Parathyroid adenoma (tissue), 2 donors: ENCODE data around the gene NOP14.

Source experiments
- H2AFZ ChIP-seq: fragments of 300-600 bp; sonication (generic); one replicate; pipeline ENCODE4 v1.7.0; 2017; ENCODE audit warnings: antibody characterized with exemption, mild to moderate bottlenecking
- H3K27ac ChIP-seq: fragments of 300-600 bp; sonication (generic); one replicate; pipeline ENCODE4 v1.7.0; 2017
- H3K27me3 ChIP-seq: fragments of 300-600 bp; sonication (generic); one replicate; pipeline ENCODE4 v1.7.0; 2017; ENCODE audit warnings: low read length; ENCODE audit not compliant: control insufficient read depth, insufficient read depth
- H3K36me3 ChIP-seq: fragments of 300-600 bp; sonication (generic); one replicate; pipeline ENCODE4 v1.7.0; 2017; ENCODE audit warnings: low read length; ENCODE audit not compliant: control insufficient read depth, insufficient read depth
- H3K4me1 ChIP-seq: fragments of 300-600 bp; sonication (generic); one replicate; pipeline ENCODE4 v1.7.0; 2017; ENCODE audit warnings: control low read depth
- H3K4me2 ChIP-seq: fragments of 300-600 bp; sonication (generic); one replicate; pipeline ENCODE4 v1.7.0; 2017; ENCODE audit warnings: low read length
- H3K4me3 ChIP-seq: fragments of 300-600 bp; sonication (generic); one replicate; pipeline ENCODE4 v1.7.0; 2017; ENCODE audit warnings: low read depth, low read length
- H3K79me2 ChIP-seq: fragments of 300-600 bp; sonication (generic); one replicate; pipeline ENCODE4 v1.7.0; 2017; ENCODE audit warnings: control low read depth
- H3K9ac ChIP-seq: fragments of 300-600 bp; sonication (generic); one replicate; pipeline ENCODE4 v1.7.0; 2017; ENCODE audit warnings: mild to moderate bottlenecking
- H3K9me3 ChIP-seq: fragments of 300-600 bp; sonication (generic); one replicate; pipeline ENCODE4 v1.7.0; 2017; ENCODE audit warnings: low read length; ENCODE audit not compliant: control insufficient read depth
- TF ChIP-seq, protein P1 (sequence below): fragments of 300-600 bp; sonication (generic); IDR thresholded peaks from one replicate; pipeline ENCODE4 v1.7.0; 2017; ENCODE audit warnings: antibody characterized with exemption, mild to moderate bottlenecking
- donor health status: primary hyperparathyroidism.

Gene NOP14

DNA sequence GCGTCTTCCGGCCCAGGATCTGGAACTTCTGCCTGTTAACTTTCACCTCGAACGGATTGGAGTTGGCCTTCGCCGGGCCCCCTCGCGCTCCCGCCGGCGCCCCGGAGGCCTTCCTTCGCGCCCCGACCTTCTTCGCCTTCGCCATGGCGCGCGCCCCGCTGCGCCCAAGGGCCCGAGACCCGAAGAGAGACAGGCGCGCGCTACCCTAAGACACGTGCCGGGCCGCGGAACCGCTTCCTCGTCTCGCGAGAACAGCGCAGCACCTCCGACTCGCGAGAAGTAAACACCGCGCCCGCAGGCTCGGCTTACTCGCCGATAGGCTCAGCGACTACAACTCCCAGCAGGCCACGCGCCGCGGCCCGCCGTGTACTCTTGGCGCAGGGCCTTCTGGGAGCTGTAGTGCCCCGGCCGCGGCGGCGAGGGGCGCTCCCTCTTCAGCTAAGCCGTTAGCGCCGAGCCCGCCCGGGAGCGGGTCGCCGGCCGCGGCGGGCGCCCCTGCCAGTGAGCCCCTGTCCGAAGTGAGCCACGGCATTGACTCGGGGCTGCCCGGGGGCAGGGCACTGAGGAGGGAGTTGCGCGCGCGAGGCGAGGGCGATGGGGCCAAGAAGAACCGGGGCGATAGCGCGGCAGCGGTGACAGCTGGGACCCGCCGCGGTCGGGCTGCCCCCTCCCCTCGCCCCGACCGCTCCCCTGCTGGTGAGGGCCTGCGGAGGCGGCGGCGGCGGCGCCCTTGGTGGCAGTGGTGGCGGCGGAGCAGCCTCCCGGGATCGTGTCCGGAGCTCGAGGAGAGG is at the start of gene NOP14, which contains the start of gene GRK4:
NOP14 (minus strand) TSS at position 232 of the 791 bp plus-strand sequence; CDS start at position 145, 87 bp downstream.
GRK4 (plus strand) TSS at position 397 of the 791 bp plus-strand sequence. CDS start 500 bp downstream, outside the sequence.
- Histone ChIP-seq H3K9ac (peak within 1 kb of the TSS; percentile 28), H3K79me2 (no peaks in the 10 kb centered on the region), H3K27ac (peak within 1 kb of the TSS; percentile 63), H3K36me3 (no peaks in the 10 kb centered on the region), H3K4me2 (peak within 1 kb of the TSS; percentile 98), H2AFZ (peak within 1 kb of the TSS; percentile 97), H3K9me3 (no peaks in the 10 kb centered on the region), H3K4me3 (peak within 1 kb of the TSS; percentile 87), H3K4me1 (peaks cover 6% of the 10 kb centered on the region), H3K27me3 (no peaks in the 10 kb centered on the region)
- TF ChIP-seq, protein P1, sequence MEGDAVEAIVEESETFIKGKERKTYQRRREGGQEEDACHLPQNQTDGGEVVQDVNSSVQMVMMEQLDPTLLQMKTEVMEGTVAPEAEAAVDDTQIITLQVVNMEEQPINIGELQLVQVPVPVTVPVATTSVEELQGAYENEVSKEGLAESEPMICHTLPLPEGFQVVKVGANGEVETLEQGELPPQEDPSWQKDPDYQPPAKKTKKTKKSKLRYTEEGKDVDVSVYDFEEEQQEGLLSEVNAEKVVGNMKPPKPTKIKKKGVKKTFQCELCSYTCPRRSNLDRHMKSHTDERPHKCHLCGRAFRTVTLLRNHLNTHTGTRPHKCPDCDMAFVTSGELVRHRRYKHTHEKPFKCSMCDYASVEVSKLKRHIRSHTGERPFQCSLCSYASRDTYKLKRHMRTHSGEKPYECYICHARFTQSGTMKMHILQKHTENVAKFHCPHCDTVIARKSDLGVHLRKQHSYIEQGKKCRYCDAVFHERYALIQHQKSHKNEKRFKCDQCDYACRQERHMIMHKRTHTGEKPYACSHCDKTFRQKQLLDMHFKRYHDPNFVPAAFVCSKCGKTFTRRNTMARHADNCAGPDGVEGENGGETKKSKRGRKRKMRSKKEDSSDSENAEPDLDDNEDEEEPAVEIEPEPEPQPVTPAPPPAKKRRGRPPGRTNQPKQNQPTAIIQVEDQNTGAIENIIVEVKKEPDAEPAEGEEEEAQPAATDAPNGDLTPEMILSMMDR = peak; percentile 30

DNA sequence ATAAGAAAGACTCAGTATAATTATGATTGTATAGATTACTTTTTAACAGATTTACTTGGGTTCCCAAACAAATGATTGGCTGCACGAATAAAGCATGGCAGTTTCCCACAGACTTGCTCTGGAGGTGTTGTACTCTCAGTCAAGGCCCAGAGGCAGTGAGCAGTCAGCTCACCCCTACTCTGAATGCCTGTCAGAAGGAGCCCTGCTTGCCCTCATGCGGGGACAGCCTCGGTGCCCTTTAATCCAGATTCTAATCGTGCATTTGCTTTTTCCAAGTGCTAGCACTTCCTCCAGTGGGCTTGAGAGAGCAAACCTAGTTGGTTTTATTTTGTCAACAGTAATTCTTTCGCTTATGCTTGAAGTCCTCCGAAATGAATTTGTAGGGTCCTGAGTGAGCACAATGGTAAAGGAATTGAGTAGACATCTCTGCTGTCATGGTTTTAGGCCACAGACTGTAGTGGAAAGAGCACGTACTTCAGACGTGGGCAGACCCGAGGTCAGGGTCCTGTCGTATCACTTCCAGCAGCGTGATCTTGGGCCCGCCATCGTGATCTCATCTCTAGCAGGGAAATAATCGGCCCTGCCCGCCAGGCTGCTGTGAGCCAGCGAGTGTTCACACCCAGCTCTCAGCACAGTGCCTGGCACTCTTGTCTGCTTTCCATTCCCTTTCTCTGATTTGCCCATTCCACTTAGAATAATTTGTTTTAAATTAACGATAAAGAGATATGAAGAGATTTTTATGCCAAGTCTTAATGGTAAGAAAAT is 48.4 kb upstream of the NOP14 start:
- Histone ChIP-seq H3K27ac (no peak overlapping the region), H2AFZ (no peak overlapping the region), H3K27me3 (no peaks in the 10 kb centered on the region), H3K79me2 (no peaks in the 10 kb centered on the region), H3K4me3 (no peak overlapping the region), H3K36me3 (no peaks in the 10 kb centered on the region), H3K9me3 (no peaks in the 10 kb centered on the region), H3K9ac (no peak overlapping the region), H3K4me2 (no peak overlapping the region), H3K4me1 (no peaks in the 10 kb centered on the region)
- TF ChIP-seq, protein P1 = no peak

DNA sequence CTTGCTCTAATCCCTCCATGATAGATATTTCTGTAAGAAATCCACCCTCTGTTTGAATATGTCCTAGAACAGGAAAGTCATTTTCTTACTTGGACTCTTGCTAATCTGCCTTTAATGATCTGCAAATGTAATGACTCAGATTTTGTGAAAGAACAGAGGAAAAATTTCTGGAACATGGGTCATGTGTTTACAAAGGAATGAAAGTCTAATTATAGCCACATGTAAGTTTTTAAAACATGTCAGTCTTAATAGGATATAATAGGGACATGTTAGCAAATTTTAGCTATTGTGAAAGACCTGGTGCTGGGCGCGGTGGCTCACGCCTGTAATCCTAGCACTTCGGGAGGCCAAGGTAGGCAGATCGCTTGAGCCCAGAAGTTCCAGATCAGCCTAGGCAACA is 47.8 kb upstream of the NOP14 start:
- TF ChIP-seq, protein P1 = no peak
- no peak overlapping the region for H3K4me3 ChIP-seq
- H3K36me3 ChIP-seq = no peaks in the 10 kb centered on the region
- no peaks in the 10 kb centered on the region for H3K9me3 ChIP-seq
- no peaks in the 10 kb centered on the region for H3K79me2 ChIP-seq
- H3K4me1 ChIP-seq = no peaks in the 10 kb centered on the region
- no peak overlapping the region for H3K27ac ChIP-seq
- H3K27me3 ChIP-seq = no peaks in the 10 kb centered on the region
- H2AFZ ChIP-seq = no peak overlapping the region
- H3K4me2 ChIP-seq = no peak overlapping the region
- H3K9ac ChIP-seq = no peak overlapping the region

DNA sequence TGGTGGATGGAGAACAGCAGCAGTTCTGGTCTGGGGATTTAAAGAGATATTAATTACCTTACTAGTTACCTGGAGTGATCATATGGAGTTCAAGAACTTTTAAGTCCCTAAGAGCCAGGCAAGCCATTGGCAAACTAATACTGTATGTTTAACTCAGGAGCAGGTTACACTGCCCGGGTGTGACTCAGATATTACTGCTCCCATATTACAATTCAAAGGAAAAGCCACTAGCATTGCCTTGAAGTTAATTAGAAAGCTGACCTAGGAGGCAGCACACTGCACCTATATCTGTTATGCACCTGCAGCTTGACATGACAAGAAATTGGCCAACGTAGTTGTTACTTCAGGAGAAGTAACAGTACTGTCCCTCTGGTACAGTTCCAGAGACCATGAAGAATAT is 47.4 kb upstream of the NOP14 start:
- H3K4me3 ChIP-seq = no peak overlapping the region
- no peaks in the 10 kb centered on the region for H3K27me3 ChIP-seq
- H3K4me1 ChIP-seq = no peaks in the 10 kb centered on the region
- no peak overlapping the region for H3K9ac ChIP-seq
- no peaks in the 10 kb centered on the region for H3K36me3 ChIP-seq
- H2AFZ ChIP-seq = no peak overlapping the region
- H3K4me2 ChIP-seq = no peak overlapping the region
- no peaks in the 10 kb centered on the region for H3K9me3 ChIP-seq
- H3K79me2 ChIP-seq = no peaks in the 10 kb centered on the region
- no peak overlapping the region for H3K27ac ChIP-seq
- TF ChIP-seq, protein P1 = no peak
